ENCODE measurements around the gene HEPACAM.

- TF ChIP-seq, protein P1, sequence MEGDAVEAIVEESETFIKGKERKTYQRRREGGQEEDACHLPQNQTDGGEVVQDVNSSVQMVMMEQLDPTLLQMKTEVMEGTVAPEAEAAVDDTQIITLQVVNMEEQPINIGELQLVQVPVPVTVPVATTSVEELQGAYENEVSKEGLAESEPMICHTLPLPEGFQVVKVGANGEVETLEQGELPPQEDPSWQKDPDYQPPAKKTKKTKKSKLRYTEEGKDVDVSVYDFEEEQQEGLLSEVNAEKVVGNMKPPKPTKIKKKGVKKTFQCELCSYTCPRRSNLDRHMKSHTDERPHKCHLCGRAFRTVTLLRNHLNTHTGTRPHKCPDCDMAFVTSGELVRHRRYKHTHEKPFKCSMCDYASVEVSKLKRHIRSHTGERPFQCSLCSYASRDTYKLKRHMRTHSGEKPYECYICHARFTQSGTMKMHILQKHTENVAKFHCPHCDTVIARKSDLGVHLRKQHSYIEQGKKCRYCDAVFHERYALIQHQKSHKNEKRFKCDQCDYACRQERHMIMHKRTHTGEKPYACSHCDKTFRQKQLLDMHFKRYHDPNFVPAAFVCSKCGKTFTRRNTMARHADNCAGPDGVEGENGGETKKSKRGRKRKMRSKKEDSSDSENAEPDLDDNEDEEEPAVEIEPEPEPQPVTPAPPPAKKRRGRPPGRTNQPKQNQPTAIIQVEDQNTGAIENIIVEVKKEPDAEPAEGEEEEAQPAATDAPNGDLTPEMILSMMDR (IDR thresholded peaks at IDR 0.05) = no peak
- no peak for TF ChIP-seq POLR2A (IDR thresholded peaks at IDR 0.05)
Observed at GRCh38 chr11:124870430-124870829, 65.4 kb downstream of the HEPACAM start.
